ENCODE measurements around the gene MACROD1.

Gene MACROD1

DNA sequence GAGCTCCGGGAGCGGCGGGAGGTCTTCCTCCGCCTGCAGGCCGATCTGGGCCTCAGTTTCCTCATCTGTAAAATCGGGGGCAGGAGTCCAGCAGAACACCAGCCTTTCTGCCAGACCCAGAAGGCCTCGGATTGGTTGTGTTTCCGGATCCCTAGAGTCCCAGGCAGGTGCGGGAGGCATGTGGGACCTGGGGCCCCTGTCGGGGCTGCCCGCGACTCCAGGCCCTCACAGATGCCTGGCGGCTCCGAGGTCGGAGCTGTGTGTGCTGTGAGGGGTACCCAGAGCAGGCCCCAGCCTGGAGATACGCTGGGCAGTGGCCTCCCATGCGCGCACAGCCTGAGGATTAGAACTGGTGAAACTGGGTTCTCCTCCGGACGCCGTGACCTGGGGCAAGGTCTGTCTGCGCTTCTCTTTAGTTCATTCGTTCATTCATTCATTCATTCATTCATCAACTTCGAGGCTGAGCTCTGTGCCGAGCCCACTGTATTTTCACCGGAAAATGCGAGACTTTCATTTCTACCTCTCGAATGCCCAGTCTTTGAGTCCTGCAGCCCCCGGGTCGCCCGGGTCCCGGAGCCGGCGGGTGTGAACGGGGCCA lies 105.6 kb downstream of the MACROD1 start:
- TF ChIP-seq MYC (IDR thresholded peaks at IDR 0.05; ENCODE audit: low read depth, low read length) (no peak), POLR2A (IDR thresholded peaks at IDR 0.05; ENCODE audit: extremely low read depth, insufficient read length) (no peak)
- TF ChIP-seq, protein P1, sequence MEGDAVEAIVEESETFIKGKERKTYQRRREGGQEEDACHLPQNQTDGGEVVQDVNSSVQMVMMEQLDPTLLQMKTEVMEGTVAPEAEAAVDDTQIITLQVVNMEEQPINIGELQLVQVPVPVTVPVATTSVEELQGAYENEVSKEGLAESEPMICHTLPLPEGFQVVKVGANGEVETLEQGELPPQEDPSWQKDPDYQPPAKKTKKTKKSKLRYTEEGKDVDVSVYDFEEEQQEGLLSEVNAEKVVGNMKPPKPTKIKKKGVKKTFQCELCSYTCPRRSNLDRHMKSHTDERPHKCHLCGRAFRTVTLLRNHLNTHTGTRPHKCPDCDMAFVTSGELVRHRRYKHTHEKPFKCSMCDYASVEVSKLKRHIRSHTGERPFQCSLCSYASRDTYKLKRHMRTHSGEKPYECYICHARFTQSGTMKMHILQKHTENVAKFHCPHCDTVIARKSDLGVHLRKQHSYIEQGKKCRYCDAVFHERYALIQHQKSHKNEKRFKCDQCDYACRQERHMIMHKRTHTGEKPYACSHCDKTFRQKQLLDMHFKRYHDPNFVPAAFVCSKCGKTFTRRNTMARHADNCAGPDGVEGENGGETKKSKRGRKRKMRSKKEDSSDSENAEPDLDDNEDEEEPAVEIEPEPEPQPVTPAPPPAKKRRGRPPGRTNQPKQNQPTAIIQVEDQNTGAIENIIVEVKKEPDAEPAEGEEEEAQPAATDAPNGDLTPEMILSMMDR (IDR thresholded peaks at IDR 0.05; ENCODE audit: low read depth, low read length) = no peak
- TF ChIP-seq, protein P2, sequence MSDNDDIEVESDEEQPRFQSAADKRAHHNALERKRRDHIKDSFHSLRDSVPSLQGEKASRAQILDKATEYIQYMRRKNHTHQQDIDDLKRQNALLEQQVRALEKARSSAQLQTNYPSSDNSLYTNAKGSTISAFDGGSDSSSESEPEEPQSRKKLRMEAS (IDR thresholded peaks at IDR 0.05; ENCODE audit: low read depth, low read length) = no peak
- no peak overlapping the region for H3K4me3 ChIP-seq (ENCODE audit: low read depth, low read length)
- DNase-seq (ENCODE audit: low read depth) = no peak

DNA sequence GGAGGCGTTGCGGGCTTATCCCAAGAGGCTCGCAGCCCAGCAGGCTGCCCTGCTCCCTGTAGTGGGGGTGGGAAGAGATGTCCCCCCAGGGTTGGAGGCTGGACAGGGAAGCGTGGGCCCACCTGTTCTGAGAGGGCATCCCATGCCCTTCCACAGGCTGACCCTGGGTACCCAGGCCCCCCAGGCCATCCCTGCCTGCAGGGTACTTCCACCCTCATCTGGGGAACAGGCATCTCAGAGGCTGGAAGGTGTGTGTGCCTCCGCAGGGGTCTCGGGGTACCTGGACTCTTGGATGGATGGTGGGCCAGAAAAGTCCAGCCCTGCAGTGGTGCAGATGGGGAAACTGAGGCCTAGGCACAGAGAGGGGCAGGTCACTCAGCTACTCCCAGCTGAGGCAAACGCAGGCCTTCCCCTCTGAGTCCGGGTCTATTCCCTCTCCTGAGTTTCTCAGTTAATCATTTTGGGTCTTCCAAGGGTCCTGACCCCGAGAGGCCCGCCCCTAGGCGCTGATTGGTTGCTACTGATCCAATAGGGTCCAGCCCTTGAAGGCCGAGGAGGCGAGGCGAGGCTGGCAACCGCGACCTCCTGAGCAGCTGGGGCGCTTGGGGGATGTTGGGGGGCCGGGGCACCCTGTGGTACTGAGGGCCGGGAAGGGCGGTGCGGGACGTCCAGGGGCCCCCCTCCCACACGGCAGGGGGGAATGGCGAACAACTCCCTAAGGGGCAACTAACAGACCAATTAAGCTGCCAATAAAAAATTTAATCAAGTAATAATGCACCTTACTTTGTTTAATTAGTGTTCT lies 106.4 kb downstream of the MACROD1 start:
- DNase-seq (ENCODE audit: low read depth) = no peak
- H3K4me3 ChIP-seq (ENCODE audit: low read depth, low read length) = no peak overlapping the region
- TF ChIP-seq, protein P2 (IDR thresholded peaks at IDR 0.05; ENCODE audit: low read depth, low read length) = no peak
- TF ChIP-seq POLR2A (IDR thresholded peaks at IDR 0.05; ENCODE audit: extremely low read depth, insufficient read length) (no peak), MYC (IDR thresholded peaks at IDR 0.05; ENCODE audit: low read depth, low read length) (no peak)
- TF ChIP-seq, protein P1 (IDR thresholded peaks at IDR 0.05; ENCODE audit: low read depth, low read length) = no peak

DNA sequence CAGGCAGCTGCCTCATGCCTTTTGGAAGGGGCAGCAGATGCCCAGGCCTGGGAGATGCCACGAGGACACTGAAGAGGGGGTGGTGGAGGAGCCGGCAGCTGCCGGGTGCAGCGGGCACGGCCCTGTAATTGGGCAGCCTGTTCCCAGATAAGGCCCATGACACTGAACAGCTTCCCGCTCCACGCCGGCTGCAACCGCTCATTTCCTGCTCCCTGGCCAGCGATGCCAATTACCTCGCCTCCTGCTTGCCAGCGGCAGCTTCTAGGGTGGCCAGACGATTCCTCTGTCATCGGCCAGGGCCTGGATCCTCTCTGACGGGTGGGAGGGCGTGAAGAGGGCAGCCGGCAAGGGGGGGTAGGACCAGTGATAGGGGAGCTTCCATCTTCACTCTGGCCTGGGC lies 107.4 kb downstream of the MACROD1 start:
- TF ChIP-seq, protein P1 (IDR thresholded peaks at IDR 0.05; ENCODE audit: low read depth, low read length) = no peak
- TF ChIP-seq POLR2A (IDR thresholded peaks at IDR 0.05; ENCODE audit: extremely low read depth, insufficient read length) (no peak), MYC (IDR thresholded peaks at IDR 0.05; ENCODE audit: low read depth, low read length) (no peak)
- TF ChIP-seq, protein P2 (IDR thresholded peaks at IDR 0.05; ENCODE audit: low read depth, low read length) = no peak
- DNase-seq (ENCODE audit: low read depth) = no peak
- no peak overlapping the region for H3K4me3 ChIP-seq (ENCODE audit: low read depth, low read length)

DNA sequence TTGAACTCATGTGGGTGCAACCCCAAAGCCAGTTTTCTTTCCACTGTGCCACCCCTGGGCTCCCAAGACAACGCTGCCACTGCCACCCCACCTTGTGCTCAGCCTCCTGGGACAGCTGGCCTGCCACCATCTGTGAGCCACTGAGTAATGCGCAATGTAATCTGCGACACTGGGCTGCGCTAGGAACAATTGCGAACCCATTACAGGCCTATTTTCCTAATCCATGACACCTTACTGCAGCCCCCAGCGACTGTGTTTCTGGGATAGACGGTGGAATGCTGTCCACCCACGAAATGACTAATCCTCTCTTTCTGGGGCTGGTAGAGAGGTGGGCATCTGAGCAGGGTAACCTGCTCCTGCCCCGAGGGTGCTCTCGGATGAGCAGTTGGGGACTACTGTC lies 108.0 kb downstream of the MACROD1 start:
- DNase-seq (ENCODE audit: low read depth) = no peak
- TF ChIP-seq MYC (IDR thresholded peaks at IDR 0.05; ENCODE audit: low read depth, low read length) = no peak
- TF ChIP-seq POLR2A (IDR thresholded peaks at IDR 0.05; ENCODE audit: extremely low read depth, insufficient read length) = no peak

DNA sequence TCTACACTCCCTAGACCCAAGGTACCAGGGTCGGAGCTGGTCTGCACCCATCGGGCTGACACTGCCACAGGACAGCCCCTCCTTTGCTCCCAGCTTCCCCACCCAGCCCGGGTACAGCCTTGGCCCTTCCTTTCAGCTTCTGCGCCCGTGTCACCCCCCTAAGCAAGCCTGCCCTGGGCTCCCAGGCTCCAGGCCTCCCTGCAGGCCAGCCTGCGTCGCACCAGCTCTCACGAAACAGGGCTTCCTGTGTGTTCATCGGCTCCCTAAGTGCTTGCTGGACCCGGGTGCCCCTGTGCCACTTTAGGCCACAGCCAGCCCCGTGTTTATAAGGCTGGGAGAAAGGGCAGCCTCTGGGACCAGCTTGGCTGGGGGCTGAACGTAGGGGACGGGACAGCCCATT lies 109.1 kb downstream of the MACROD1 start:
- H3K4me3 ChIP-seq (ENCODE audit: low read depth, low read length) = no peak overlapping the region
- TF ChIP-seq MYC (IDR thresholded peaks at IDR 0.05; ENCODE audit: low read depth, low read length) (no peak), POLR2A (IDR thresholded peaks at IDR 0.05; ENCODE audit: extremely low read depth, insufficient read length) (no peak)
- TF ChIP-seq, protein P1 (IDR thresholded peaks at IDR 0.05; ENCODE audit: low read depth, low read length) = no peak
- TF ChIP-seq, protein P2 (IDR thresholded peaks at IDR 0.05; ENCODE audit: low read depth, low read length) = no peak
- DNase-seq (ENCODE audit: low read depth) = no peak

More for the DNA sequence above, 108.0 kb downstream of the MACROD1 start:
- no peak overlapping the region for H3K4me3 ChIP-seq (ENCODE audit: low read depth, low read length)

DNA sequence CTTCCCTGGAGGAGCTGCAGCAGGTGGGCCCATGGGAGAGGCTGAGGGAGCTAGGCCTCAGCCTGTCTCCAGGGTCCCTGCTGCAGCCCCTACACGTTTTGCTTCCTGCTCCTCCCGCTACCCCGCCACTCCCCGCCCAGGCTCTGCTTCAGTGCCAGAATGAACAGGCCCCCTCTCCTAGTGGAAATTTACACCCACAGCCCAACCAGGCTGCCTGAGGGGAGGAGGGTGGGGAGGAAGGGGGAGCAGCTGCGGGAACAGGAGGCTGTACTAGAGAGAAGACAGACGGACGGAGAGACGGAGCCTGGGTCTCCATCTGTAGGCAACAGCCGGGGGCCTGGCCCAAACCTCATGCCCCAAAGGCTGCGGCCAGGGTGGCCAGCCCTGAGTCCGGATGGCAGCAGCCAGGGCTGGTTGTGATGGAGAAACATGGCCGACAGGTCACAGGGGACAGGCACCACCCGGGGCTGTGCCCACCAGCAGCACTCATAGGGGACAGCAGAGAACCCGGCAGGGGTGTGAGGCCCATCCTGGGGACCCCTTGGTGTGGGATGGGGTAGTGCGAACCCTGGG lies 109.6 kb downstream of the MACROD1 start:
- TF ChIP-seq MYC (IDR thresholded peaks at IDR 0.05; ENCODE audit: low read depth, low read length) (no peak), POLR2A (IDR thresholded peaks at IDR 0.05; ENCODE audit: extremely low read depth, insufficient read length) (no peak)
- TF ChIP-seq, protein P1 (IDR thresholded peaks at IDR 0.05; ENCODE audit: low read depth, low read length) = no peak
- TF ChIP-seq, protein P2 (IDR thresholded peaks at IDR 0.05; ENCODE audit: low read depth, low read length) = no peak
- DNase-seq (ENCODE audit: low read depth) = no peak

More for the DNA sequence above, 109.6 kb downstream of the MACROD1 start:
- no peak overlapping the region for H3K4me3 ChIP-seq (ENCODE audit: low read depth, low read length)
